Endothelial cell of umbilical vein (primary cell): Measurements from ENCODE around the gene ZNF474.

Experiments
- POLR2A ChIP-seq: IDR thresholded peaks from 2 replicates; pipeline ENCODE4 v1.6.1; 2012; ENCODE audit warnings: low read depth, mild to moderate bottlenecking, control low read depth, low read length
- POLR2AphosphoS5 ChIP-seq: IDR thresholded peaks from 2 replicates; pipeline ENCODE4 v1.6.1; 2012; ENCODE audit warnings: low read depth, mild to moderate bottlenecking, control low read depth, low read length, moderate library complexity; ENCODE audit not compliant: insufficient read depth
- TF ChIP-seq, protein P1 (sequence below), 2 donors: IDR thresholded peaks; 1 replicate in 1 of 2; 2 replicates in 1 of 2; pipeline ENCODE4 v1.5.1; 2011; ENCODE audit warnings: low read length in 2 of 2, mild to moderate bottlenecking in 2 of 2, moderate library complexity in 2 of 2, control low read depth in 1 of 2, inconsistent platforms in 1 of 2, low read depth in 1 of 2; ENCODE audit not compliant: insufficient read depth in 1 of 2; ENCODE audit errors: extremely low read depth in 1 of 2

DNA sequence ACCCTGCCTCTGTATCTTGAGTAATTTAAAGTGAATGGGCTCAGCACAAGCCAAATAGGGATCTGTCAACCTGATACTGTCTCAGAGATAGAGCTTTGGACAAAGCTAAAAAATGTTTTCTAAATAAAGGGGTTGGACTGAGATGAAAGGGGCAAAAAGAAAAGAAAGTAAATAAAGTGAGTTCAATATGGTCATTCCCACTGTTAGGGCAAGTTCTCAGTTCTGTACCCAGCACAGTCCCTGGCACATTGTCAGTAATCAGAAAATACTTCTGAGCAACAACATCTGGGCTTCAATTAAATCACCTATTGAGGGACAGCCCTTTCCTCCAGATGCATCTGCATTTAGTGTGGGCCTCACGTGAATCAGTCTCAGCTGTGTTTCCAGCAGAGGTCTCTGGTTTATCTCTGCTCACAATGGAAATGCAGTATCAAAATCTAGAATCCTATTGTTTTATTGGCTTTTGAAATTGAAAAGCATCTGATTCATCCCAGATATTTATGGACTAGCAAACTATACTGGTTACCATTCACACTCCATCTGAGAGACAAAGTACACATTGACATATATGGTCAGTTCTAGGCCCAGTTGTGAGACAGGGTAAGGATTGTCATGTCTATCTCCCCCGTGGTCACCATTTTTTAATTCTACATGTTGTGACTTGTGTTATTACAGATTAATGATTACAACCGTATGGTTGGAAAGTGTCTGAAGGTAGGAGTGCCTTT, 35.6 kb downstream of the ZNF474 start:
- TF ChIP-seq POLR2A = no peak
- TF ChIP-seq, protein P1, sequence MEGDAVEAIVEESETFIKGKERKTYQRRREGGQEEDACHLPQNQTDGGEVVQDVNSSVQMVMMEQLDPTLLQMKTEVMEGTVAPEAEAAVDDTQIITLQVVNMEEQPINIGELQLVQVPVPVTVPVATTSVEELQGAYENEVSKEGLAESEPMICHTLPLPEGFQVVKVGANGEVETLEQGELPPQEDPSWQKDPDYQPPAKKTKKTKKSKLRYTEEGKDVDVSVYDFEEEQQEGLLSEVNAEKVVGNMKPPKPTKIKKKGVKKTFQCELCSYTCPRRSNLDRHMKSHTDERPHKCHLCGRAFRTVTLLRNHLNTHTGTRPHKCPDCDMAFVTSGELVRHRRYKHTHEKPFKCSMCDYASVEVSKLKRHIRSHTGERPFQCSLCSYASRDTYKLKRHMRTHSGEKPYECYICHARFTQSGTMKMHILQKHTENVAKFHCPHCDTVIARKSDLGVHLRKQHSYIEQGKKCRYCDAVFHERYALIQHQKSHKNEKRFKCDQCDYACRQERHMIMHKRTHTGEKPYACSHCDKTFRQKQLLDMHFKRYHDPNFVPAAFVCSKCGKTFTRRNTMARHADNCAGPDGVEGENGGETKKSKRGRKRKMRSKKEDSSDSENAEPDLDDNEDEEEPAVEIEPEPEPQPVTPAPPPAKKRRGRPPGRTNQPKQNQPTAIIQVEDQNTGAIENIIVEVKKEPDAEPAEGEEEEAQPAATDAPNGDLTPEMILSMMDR (IDR thresholded peaks at IDR 0.05; ENCODE audit: extremely low read depth in 1 of 2, insufficient read depth in 1 of 2, low read depth in 1 of 2, low read length in 2 of 2) = no peak
- TF ChIP-seq POLR2AphosphoS5 = no peak
